K562 (cell line): ENCODE measurements around the gene C12orf43.

ENCODE experiments used
- CBX2 ChIP-seq: fragments of 200-600 bp; sonication (generic); IDR thresholded peaks from one replicate; pipeline ENCODE4 v1.6.1; 2012; ENCODE audit warnings: mild to moderate bottlenecking, low read length, inconsistent platforms; ENCODE audit not compliant: insufficient read depth, poor library complexity, severe bottlenecking
- CEBPB ChIP-seq: fragments of 450-650 bp; IDR thresholded peaks from 2 replicates; pipeline ENCODE4 v1.6.1; 2016; ENCODE audit warnings: missing genetic modification characterization, missing compliant biosample characterization
- FOXM1 ChIP-seq, 2 experiments: fragments of 450-650 bp in 1 of 2; sonication (generic) in 1 of 2; formaldehyde crosslinking in 1 of 2; IDR thresholded peaks; 2 replicates each; pipeline versions ENCODE4 v1.6.1 to v1.9.0; 2017 to 2022; ENCODE audit warnings: low read depth in 2 of 2, mild to moderate bottlenecking in 2 of 2, missing genetic modification reagents in 1 of 2, moderate library complexity in 1 of 2
- MAFK ChIP-seq: IDR thresholded peaks from 2 replicates; pipeline ENCODE4 v1.6.1; 2011; ENCODE audit warnings: low read length, improper control_type of control experiment
- NCOA1 ChIP-seq: fragments of 450-650 bp; IDR thresholded peaks from 2 replicates; pipeline ENCODE4 v1.6.1; 2016; ENCODE audit warnings: low read depth
- POLR2AphosphoS5 ChIP-seq: IDR thresholded peaks from 2 replicates; pipeline ENCODE4 v1.6.1; 2011; ENCODE audit warnings: mild to moderate bottlenecking, low read depth, low read length, moderate library complexity; ENCODE audit not compliant: control insufficient read depth, insufficient read depth
- SAP30 ChIP-seq: fragments of 200-600 bp; sonication (generic); IDR thresholded peaks from 2 replicates; pipeline ENCODE4 v1.6.1; 2012; ENCODE audit warnings: borderline replicate concordance, low read depth, mild to moderate bottlenecking, moderate library complexity, low read length, control low read depth, inconsistent platforms; ENCODE audit not compliant: insufficient read depth, poor library complexity, severe bottlenecking
- TAF1 ChIP-seq: IDR thresholded peaks from 2 replicates; pipeline ENCODE4 v1.6.1; 2011; ENCODE audit warnings: mild to moderate bottlenecking, low read length, moderate library complexity; ENCODE audit not compliant: insufficient read depth, control insufficient read depth, severe bottlenecking; ENCODE audit errors: extremely low read depth
- TOE1 ChIP-seq, 2 experiments: fragments of 450-650 bp in 1 of 2; sonication (generic) in 1 of 2; formaldehyde crosslinking in 1 of 2; IDR thresholded peaks; 2 replicates each; pipeline versions ENCODE4 v1.7.1 to v1.8.0; 2016 to 2022; ENCODE audit warnings: borderline replicate concordance in 2 of 2, mild to moderate bottlenecking in 2 of 2, antibody characterized with exemption in 1 of 2, inconsistent platforms in 1 of 2, low read depth in 1 of 2, missing genetic modification reagents in 1 of 2, moderate library complexity in 1 of 2
- ZNF384 ChIP-seq: IDR thresholded peaks from 2 replicates; pipeline ENCODE4 v1.6.1; 2012; ENCODE audit warnings: low read depth, low read length, improper control_type of control experiment
- TF ChIP-seq, protein P1 (sequence below), 3 experiments: IDR thresholded peaks in 2 of 3; conservative IDR thresholded peaks in 1 of 3; 2 replicates each; pipeline ENCODE4 v1.5.1; 2011 to 2012; ENCODE audit warnings: low read length in 3 of 3, mild to moderate bottlenecking in 3 of 3, control low read depth in 2 of 3, improper control_type of control experiment in 1 of 3, inconsistent platforms in 1 of 3, low read depth in 1 of 3, mixed read lengths in 1 of 3, moderate library complexity in 1 of 3; ENCODE audit not compliant: insufficient read depth in 2 of 3
- TF ChIP-seq, protein P2 (sequence below): fragments of 450-650 bp; formaldehyde crosslinking; IDR thresholded peaks from 2 replicates; pipeline ENCODE4 v1.4.0; 2022; ENCODE audit warnings: mild to moderate bottlenecking, moderate library complexity
- TF ChIP-seq, protein P3 (sequence below), 2 experiments: IDR thresholded peaks; 2 replicates each; pipeline ENCODE4 v1.6.1; 2012; ENCODE audit warnings: improper control_type of control experiment in 2 of 2, low read depth in 2 of 2, low read length in 2 of 2, borderline replicate concordance in 1 of 2

DNA sequence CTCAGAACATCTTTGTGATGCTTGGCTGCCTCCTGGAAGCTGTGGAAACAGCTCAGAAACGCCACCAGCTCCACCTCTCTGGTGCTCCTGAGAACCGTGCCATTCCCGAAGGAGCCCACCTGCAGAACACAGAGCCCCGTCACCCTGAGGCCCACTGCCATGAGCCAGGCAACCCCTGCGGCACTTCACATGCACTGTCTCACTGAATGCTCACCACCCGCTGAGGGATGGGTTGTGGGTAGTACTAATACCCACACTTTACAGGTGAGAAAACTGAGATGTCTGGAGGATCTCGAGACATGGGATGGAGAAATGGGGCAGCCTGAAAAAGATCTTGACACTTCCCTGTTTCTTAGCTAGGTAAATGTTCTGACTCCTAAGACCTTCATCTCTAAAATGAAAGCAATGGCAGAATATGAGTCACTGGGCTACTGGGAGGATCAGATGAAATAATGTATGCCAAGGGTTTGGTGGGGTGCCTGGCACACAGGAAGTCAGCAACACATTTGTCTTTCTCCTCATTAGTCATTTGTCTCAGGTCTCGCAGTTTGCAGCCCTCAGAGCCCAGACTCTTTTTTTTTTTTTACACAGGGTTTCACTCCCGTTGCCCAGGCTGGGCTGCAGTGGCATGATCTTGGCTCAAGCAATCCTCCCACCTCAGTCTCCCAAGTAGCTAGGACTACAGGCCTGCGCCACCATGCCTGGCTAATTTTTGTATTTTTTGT is 17.5 kb upstream of the C12orf43 start:
- TF ChIP-seq, protein P1, sequence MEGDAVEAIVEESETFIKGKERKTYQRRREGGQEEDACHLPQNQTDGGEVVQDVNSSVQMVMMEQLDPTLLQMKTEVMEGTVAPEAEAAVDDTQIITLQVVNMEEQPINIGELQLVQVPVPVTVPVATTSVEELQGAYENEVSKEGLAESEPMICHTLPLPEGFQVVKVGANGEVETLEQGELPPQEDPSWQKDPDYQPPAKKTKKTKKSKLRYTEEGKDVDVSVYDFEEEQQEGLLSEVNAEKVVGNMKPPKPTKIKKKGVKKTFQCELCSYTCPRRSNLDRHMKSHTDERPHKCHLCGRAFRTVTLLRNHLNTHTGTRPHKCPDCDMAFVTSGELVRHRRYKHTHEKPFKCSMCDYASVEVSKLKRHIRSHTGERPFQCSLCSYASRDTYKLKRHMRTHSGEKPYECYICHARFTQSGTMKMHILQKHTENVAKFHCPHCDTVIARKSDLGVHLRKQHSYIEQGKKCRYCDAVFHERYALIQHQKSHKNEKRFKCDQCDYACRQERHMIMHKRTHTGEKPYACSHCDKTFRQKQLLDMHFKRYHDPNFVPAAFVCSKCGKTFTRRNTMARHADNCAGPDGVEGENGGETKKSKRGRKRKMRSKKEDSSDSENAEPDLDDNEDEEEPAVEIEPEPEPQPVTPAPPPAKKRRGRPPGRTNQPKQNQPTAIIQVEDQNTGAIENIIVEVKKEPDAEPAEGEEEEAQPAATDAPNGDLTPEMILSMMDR (IDR thresholded peaks at IDR 0.05 in 2 of 3, conservative IDR thresholded peaks at IDR 0.05 in 1 of 3; ENCODE audit: insufficient read depth in 2 of 3, low read depth in 1 of 3, low read length in 3 of 3): no peak
- TF ChIP-seq FOXM1 (IDR thresholded peaks at IDR 0.05; ENCODE audit: low read depth): no peak
- no peak for TF ChIP-seq FOXM1 (CRISPR knock-in tag; IDR thresholded peaks at IDR 0.05; ENCODE audit: low read depth)
- no peak for TF ChIP-seq CEBPB (tag)
- TF ChIP-seq POLR2AphosphoS5: no peak
- no peak for TF ChIP-seq CBX2
- TF ChIP-seq, protein P2, sequence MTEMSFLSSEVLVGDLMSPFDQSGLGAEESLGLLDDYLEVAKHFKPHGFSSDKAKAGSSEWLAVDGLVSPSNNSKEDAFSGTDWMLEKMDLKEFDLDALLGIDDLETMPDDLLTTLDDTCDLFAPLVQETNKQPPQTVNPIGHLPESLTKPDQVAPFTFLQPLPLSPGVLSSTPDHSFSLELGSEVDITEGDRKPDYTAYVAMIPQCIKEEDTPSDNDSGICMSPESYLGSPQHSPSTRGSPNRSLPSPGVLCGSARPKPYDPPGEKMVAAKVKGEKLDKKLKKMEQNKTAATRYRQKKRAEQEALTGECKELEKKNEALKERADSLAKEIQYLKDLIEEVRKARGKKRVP (CRISPR knock-in tag): no peak
- TF ChIP-seq, protein P3, sequence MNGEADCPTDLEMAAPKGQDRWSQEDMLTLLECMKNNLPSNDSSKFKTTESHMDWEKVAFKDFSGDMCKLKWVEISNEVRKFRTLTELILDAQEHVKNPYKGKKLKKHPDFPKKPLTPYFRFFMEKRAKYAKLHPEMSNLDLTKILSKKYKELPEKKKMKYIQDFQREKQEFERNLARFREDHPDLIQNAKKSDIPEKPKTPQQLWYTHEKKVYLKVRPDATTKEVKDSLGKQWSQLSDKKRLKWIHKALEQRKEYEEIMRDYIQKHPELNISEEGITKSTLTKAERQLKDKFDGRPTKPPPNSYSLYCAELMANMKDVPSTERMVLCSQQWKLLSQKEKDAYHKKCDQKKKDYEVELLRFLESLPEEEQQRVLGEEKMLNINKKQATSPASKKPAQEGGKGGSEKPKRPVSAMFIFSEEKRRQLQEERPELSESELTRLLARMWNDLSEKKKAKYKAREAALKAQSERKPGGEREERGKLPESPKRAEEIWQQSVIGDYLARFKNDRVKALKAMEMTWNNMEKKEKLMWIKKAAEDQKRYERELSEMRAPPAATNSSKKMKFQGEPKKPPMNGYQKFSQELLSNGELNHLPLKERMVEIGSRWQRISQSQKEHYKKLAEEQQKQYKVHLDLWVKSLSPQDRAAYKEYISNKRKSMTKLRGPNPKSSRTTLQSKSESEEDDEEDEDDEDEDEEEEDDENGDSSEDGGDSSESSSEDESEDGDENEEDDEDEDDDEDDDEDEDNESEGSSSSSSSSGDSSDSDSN (IDR thresholded peaks at IDR 0.05; ENCODE audit: borderline replicate concordance in 1 of 2, low read depth in 2 of 2, low read length in 2 of 2): no peak
- no peak for TF ChIP-seq SAP30
- no peak for TF ChIP-seq ZNF384
- no peak for TF ChIP-seq TAF1
- TF ChIP-seq MAFK: no peak
- TF ChIP-seq TOE1 (IDR thresholded peaks at IDR 0.05; ENCODE audit: borderline replicate concordance): no peak
- TF ChIP-seq TOE1 (CRISPR knock-in tag; IDR thresholded peaks at IDR 0.05; ENCODE audit: borderline replicate concordance, low read depth): no peak
- TF ChIP-seq NCOA1: no peak
